Stimulated activated naive CD8-positive, alpha-beta T cell treated with anti-CD3 and anti-CD28 coated beads, Interleukin-15, Interleukin-2, amounts not matched to agents 100 U/mL and 50 U/mL, for 24 hours (primary cell): ENCODE results near the gene CYP19A1.

Experiments
- ATAC-seq: fragments of 150-1000 bp; cut with Tn5 transposase; one replicate; pipeline ENCODE4 v1.10.0; 2021
- DNase-seq: peaks from one replicate; pipeline ENCODE4 v3.0.0; 2021

The CYP19A1 gene

GRCh38 chr15:51359981-51360380, 21.6 kb upstream of the CYP19A1 start:
- ATAC-seq = no peak
- DNase-seq = no peak

GRCh38 chr15:51356983-51357382, 18.6 kb upstream of the CYP19A1 start:
- ATAC-seq (no peak), DNase-seq (no peak)

DNA sequence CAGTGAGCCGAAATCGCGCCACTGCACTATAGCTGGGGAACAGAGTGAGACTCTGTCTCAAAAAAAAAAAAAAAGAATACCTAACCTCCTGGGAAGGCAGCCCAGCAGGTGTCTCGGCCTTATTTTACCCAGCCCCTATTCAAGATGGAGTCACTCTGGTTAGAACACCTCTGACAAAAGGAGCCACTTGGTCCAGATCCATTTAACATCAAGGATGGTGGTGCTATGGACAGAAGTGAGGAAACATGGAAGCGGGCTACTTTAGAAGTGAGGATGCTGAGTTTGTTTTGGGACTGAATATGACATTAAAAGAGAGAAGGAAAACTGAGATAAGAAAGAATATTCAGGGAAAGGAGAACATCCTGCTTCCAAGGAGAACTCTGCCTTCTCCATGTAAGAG, 17.8 kb upstream of the CYP19A1 start:
- no peak for DNase-seq
- no peak for ATAC-seq

DNA sequence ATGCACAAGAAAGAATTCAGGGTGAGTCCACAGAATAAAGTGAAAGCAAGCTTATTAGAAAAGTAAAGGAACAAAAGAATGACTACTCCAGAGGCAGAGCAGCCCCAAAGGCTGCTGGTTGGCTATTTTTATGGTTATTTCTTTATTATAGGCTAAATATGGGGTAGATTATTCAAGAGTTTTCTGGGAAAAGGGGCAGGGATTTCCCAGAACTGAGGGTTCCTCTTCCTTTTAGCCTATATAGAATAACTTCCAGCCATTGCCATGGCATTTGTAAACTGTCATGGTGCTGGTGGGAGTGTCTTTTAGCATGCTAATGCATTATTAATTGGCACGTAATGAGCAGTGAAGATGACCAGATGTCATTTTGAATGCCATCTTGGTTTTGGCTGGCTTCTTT, 16.7 kb upstream of the CYP19A1 start:
- ATAC-seq (no peak), DNase-seq (no peak)

DNA sequence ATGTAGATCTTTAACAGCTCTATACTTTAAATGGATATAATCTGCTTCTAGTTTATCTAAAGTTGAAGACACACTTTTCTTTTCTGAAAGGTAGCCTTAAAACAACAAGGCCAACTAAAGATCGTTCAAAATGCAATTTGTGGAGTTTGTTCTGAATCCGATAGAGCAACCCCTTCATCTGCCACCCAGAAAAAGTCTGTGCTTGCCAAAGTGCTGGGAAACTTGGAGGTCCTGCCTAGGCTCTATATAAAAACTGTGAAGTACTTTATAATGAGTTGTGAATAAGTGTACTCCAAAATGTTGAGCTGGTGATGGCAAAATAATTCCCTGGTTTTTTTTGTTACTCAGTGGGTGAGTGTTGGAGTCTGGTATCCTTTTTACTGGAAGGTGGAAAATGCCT, 15.6 kb upstream of the CYP19A1 start:
- ATAC-seq (no peak), DNase-seq (no peak)

DNA sequence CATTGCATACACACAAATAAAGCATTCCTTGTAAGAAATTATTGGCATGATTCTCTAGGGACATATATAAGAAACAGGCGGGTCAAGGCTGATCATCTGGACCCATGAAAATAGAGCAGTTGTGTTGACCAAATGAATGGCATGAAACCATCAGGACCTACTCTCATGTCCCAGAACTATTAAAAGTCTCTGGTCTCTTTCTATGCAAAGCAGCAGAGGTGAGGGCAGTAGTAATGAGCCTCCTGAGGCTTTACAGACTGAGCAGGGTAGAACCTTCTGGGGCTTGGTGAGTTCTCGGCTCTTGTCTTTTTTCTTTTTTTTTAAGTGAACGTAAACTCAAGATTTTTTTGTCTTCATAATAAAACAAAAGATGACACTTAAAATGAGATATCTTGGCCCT, 12.3 kb upstream of the CYP19A1 start:
- ATAC-seq = no peak

DNA sequence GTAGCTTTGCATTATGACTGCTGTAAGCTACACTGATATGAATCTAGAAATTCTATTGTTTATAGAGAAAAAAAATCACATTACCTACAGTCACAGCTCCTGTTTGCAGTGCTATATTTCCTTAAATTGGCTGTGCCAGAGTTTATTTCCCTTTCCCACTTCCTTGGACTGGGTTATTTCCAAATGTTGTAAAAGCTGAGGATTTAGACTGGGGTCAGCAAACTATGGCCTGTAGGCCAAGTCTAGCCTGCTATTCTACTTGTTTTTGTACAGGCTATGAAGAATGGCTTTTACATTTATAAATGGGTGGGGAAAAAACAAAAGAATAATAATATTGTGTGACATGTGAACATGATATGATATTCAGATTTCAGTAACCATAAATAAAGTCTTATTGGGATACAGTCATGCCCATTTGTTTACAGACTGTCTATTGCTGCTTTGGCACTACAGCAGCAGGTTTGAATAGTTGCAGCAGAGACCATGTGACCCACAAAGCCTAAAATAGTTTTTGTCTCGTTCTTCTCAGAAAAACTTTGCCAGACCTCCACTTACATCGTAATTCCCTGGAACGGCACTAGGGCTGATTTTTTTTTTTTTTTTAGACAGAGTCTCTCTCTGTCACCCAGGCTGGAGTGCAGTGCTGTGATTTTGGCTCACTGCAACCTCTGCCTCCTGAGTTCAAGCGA, 10.9 kb upstream of the CYP19A1 start:
- ATAC-seq (no peak), DNase-seq (no peak)

More for the DNA sequence above, 12.3 kb upstream of the CYP19A1 start:
- no peak for DNase-seq

- no peak for ATAC-seq
These were observed 10.3 kb upstream of the CYP19A1 start for GRCh38 chr15:51348688-51349087.

DNA sequence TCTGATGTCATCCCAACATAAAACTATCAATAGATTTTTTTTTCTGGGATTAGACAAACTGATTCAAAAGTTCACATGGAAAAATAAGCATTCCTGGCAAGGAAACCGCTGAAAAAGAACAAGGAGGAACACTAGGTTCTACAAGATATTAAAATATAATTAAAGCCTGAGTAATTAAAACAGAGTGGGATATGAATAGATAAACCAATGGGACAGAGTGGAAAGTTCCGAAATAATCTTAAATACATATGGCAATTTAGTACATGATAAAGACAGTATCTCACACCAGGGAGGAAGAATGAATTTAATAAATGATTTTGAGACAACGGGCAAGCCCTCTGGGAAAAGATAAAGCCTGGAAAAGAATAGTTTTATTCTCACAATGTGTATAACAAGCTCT, 7.7 kb upstream of the CYP19A1 start:
- DNase-seq = no peak
- no peak for ATAC-seq

More at GRCh38 chr15:51348688-51349087, 10.3 kb upstream of the CYP19A1 start:
- no peak for DNase-seq

- ATAC-seq (no peak), DNase-seq (no peak)
These were observed 5.1 kb upstream of the CYP19A1 start for GRCh38 chr15:51343466-51343865.

DNA sequence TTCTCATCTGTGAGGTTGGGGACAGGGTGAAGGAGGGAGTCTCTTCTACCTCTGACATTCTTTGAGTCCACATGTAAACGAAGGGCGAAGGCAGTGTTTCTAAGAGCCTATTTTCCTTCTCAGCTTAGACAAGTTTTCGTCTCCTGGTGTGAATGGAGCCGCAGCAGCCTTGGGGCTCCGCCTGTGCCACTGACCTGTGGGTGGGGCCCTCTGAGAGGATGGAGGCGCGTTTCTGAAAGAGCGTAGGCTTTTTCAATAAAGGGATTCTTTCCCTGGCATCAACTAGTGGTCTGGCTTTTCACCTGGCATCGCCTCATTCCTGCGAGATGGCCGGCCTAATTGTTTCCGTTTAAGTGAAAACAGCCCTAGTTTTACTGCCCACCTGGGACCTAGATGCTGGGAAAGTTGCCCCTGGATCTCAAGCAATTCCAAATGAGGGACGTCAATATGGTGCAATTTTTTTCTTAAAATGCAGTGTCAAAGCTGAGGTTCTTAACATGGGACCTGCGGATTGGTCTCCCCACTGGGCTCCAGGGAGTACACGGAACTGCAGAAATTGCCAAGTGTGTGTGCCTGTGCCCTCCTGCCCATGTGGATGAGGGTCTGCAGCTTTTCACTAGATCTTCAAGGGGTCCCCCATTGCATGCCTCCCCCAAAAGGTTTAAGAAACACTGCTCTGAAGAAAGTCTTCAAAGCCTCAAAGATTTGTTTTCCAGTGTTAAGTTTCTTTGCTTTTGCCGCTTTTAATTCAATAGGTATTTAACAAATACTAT, 4.0 kb upstream of the CYP19A1 start:
- no peak for ATAC-seq
- DNase-seq = no peak

- ATAC-seq (no peak), DNase-seq (no peak)
These were observed 3.2 kb upstream of the CYP19A1 start, which contains the start of gene GLDN for GRCh38 chr15:51341366-51342226. Gene GLDN, plus strand, starts transcription at chr15:51341655. Its CDS starts 30 bp downstream, at chr15:51341685.

GRCh38 chr15:51335538-51336410, 2.6 kb downstream of the CYP19A1 start:
- ATAC-seq = no peak
- no peak for DNase-seq

DNA sequence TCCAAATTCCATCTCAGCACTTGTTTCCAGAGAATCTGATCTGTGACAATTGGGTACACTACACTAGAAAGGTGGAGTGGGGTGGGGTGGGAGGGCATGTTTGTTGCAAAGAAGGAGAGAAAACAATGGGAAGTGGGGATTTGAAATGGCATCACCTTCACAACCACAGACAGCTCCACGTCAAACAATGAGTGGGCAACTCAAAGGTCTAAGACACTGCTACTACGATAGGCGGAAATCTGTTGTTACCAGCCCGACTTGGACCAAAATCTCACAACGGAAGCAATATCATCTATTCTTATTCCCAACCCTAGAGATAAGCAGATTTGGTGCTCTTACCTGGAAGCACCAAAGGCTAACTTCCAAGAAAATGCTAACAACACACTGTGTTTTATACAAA, 3.3 kb downstream of the CYP19A1 start:
- DNase-seq (no peak), ATAC-seq (no peak)

GRCh38 chr15:51334011-51334451, 4.4 kb downstream of the CYP19A1 start:
- DNase-seq (no peak), ATAC-seq (no peak)

GRCh38 chr15:51333571-51333970, 4.8 kb downstream of the CYP19A1 start:
- DNase-seq (no peak), ATAC-seq (no peak)

DNA sequence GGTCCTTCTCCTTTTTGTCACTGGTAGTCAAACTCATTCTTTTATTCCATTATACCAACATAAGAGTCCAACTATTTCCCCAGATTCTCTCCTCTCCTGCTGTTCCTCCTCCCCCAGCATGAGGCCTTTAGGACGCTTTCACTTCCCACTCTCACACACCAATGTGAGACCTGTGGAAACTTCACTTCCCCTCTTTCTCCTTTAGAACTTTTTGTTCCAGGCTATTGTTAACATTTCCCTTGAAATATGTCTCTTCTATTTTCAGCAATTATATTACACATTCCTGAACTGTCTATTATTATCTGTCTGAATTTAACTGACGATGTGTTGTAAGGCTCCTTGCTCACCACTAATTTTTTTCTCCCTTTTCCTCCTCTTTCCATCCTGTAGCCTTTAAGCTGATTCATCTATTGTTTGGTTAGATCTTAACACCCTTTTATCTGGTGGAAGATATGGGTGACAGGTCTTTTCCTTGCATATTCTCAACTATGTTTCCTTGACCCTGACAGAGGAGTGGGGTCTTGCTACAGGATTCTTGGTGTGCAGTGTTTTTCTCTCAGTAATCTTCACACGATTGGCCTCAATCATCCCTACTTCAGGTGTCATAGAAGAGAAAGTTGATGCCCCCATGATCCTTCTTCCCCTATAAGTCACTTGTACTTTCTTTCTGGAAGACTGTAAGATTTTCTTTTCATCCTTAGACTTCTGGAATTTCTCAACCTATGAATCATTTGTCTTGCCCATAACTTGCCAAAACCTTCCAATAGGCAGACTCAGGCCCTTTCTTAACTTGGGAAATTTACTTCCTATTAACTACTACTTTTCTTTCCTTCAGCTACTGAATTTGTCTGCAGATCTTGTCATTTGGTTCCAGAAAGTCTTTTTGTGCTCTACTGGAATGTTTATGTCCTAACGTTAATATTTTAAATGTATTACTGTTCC, 5.9 kb downstream of the CYP19A1 start:
- ATAC-seq (no peak), DNase-seq (no peak)

DNA sequence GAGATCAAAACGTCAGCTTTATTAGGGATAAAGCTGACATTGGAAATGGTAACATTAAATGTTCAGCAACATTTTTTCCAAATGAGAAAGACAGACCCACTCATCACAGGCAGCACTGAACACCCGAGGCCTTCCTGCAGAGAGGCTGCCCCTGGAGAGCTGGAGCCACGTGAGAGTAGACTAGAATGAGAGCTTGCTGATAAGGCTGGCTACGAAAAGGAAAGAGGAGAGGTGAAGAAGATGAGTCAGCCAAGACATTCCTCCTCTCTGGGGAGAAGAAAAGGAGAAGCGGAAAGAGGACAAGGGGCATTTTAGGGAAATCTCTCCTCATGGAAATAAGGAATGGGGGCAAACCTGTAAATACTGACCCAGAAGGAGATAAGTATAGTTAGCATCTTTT, 7.3 kb downstream of the CYP19A1 start:
- DNase-seq (no peak), ATAC-seq (no peak)

- no peak for DNase-seq
- ATAC-seq = no peak
These were observed 9.5 kb downstream of the CYP19A1 start for GRCh38 chr15:51328926-51329325.

DNA sequence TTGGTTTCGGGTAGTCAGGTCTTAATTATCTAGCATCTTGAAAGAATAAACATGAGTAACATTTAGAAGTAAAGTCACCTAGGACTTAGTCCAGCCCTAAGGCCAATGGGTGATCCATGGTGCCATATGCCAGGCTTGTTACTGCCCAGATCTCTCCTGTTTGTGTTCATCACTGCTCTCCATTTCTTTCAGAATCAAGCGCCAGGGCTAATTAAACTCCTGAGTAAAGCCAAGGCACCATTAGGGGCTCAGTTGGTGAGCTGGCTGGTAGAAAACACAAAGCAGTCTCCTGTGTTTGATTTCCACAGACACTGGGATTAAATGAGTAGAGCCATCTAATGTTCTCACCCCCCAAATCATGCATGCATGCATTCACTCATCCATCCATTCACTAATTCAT, 11.3 kb downstream of the CYP19A1 start:
- DNase-seq (no peak), ATAC-seq (no peak)

DNA sequence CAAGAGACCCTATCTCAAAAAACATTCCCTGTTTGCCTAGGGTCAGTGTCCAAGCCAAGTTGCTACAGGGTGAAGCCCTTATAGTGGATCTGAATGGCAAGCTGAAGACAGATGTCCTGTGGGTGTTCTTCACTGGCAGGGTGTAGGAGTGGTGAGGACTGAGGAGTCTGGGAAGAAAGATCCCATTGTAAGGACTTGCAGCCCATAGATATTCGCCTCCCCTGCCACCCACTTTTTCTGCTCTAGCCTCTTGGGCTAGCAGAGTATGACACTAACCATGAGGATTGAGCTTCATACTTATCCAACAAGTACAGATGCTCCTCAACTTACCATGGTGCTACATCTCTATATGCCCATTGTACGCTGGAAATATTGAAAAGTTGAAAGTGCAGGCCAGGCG, 13.2 kb downstream of the CYP19A1 start:
- DNase-seq (no peak), ATAC-seq (no peak)
